IPS-NIHi7 (cell line): ENCODE measurements around the gene KCNK13.
"Not testable (repeated sequence)": the region's sequence is repeated elsewhere in the genome, so short reads cannot be mapped to it uniquely, and the experiment has no call there.

ENCODE experiments used
- DNase-seq: peaks from one replicate; pipeline ENCODE4 v3.0.0; 2012; ENCODE audit warnings: mixed read lengths; ENCODE audit errors: extremely low spot score

The KCNK13 gene

DNA sequence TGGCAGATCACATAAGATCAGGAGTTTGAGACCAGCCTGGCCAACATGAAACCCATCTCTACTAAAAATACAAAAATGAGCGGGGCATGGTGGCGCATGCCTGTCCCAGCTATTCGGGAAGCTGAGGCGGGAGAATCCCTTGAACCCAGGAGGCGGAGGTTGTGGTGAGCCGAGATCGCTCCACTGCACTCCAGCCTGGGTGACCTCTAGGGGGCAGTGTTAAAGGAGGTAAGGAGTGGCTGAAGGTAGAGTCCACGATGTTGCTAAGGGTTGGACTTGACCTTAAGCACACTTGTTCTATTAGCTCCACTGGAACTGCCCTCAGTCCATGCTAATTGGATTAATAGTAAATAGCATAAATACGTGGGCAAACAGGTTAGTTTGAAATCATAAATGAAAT, 132.1 kb downstream of the KCNK13 start:
- DNase-seq: peak; percentile 55

DNA sequence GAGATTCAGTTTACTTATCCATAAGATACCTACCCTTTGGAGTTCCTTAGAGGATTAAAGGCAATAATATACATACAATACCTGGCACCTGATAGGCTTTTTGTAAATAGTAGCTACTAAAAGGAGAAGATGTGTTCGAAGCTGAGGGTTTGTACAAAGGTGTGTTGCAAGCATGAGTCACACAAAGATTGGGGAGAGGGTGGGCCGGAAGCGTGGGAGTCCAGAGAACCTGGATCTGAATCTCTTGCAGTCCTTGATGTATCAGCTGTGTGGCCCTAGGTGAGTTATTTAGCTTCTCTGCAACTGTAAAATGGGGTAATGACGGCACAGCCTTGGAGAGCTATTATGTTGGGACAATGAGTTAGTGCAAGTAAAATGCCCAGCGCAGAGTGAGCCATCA, 132.9 kb downstream of the KCNK13 start:
- DNase-seq: no peak

DNA sequence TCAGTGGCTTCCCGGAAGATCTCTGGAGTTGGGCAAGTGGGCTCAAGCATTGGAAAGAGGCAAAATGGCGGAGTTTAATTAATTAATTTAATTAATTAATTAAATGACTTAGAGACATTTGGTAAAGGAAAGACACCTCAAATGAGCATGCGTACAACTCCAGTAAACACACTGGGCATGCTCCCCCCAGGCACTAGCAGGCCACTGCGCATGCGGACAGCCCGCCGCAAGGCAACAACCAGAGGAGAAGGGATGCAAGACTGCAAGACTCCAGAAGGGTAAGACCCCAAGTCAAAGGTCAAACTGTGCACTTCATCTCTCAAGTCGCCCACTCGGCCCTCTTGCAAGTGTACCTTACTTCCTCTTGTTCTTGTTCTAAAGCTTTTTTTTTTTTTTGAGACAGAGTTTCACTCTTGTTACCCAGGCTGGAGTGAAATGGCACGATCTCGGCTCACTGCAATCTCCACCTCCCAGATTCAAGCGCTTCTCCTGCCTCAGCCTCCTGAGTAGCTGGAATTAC, 136.8 kb downstream of the KCNK13 start:
- DNase-seq: no peak

DNA sequence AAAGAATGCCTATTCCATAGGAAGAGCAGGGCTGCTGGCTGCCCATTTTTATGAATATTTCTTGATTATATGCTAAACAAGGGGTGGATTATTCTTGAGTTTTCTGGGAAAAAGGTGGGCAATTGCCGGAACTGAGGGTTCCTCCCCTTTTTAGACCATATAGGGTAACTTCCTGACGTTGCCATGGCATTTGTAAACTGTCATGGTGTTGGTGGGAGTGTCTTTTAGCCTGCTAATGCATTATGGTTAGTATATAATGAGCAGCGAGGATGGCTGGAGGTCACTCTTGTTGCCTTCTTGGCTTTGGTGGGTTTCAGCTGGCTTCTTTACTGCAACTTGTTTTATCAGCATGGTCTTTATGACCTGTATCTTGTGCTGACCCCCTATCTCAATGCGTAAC, 138.8 kb downstream of the KCNK13 start:
- DNase-seq: not testable (repeated sequence)

DNA sequence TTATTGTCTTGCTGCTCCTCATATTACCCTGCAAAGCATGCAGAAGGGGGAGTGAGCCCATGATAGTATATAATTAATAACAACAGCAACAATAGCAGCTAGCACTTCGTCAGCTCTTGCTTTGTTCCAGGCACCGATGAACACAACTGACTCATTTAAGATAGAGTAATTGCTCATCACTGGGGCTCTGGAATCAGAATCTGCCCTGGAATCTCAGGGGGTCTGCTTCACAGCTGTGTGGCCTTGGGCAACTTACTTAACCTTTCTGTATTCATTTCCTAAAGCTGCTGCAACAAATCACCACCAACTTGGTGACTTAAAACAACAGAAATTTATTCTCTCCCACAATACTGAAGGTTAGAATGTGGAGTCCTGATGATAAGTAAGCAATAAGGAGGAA, 139.6 kb downstream of the KCNK13 start:
- no peak for DNase-seq

DNA sequence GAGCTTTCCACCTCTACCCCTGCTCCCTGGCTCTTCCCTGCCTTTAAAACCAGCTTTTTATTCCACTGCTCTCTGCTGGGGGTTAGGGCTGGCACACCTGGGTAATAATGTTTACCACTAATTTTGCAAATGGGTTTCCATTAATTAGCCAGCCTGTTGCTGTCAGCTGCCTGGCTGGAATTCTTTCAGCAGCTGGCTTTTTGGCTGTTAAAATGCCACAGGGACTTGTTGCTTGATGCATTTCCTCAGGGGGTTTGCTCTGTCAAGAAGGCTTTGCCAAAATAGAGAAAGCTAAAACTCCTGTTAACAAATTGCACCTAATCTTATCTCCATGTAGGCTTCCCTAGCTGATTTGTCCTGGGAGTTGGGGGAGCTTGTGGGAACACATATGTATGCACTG, 142.7 kb downstream of the KCNK13 start:
- DNase-seq: no peak

DNA sequence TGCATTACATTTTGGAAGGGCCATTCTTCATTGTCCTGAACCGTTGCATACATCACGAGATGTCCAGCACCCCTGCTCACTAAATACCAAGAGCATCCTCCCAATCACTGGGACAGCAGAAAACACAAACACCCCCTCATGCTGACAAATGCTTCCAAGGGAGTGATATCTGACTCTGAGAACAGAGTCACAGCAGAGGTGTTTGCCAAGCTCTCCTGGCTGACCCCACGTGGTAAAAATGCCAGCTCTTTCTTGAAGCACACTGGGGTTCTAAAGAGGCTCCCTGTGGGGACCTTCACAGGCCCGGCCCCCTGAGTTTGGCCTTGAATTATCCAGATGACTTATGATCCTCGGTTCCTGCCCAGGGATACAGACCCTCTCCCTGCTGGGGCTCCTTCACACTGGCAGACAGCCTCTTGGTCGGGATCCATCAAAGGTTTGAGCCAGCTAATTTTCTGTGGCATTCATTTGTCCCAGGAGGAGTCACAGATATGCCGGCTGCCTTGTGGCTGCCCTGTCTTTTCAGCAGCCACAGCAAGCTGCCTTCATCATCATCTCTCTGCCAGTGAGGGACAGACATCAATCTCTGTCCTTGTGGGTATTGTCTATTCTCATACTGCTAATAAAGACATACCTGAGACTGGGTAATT, 151.4 kb downstream of the KCNK13 start:
- no peak for DNase-seq

DNA sequence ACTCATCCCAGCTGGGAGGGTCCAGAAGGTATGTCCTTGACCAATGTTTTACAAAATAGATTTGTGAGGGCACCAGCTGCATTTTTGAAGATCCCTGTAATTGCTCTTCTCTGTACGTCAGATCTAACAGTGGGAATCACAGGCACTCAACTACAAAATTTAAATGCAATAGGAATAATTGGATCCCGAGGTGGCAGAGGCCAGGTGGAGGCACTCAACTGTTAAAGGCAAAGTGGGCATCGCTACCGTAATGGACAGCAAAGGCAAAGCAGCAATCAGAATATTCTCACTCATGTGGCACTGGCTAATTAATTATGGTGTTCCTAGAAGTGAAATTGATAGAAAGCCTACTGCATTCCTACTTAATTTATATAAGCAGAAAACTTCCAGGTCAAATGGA, 166.7 kb downstream of the KCNK13 start:
- DNase-seq: no peak

DNA sequence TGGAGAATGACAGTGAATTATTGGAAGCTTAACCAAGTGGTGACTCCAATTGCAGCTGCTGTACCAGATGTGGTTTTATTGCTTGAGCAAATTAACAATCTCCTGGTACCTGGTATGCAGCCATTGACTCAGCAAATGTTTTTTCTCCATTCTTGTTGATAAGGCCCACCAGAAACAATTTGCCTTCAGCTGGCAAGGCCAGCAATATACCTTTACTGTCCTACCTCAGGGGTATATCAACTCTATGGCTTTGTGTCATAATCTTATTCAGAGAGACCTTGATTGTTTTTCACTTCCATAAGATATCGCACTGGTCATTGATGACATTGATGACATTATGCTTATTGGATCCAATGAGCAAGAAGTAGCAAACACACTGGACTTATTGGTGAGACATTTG, 168.1 kb downstream of the KCNK13 start:
- DNase-seq: not testable (repeated sequence)
